ENCODE results near the gene CSNK2A2.

CSNK2A2 gene
- 85.0 to 102 (median 90.8) reads per million in 4 experiments for total RNA-seq

DNA sequence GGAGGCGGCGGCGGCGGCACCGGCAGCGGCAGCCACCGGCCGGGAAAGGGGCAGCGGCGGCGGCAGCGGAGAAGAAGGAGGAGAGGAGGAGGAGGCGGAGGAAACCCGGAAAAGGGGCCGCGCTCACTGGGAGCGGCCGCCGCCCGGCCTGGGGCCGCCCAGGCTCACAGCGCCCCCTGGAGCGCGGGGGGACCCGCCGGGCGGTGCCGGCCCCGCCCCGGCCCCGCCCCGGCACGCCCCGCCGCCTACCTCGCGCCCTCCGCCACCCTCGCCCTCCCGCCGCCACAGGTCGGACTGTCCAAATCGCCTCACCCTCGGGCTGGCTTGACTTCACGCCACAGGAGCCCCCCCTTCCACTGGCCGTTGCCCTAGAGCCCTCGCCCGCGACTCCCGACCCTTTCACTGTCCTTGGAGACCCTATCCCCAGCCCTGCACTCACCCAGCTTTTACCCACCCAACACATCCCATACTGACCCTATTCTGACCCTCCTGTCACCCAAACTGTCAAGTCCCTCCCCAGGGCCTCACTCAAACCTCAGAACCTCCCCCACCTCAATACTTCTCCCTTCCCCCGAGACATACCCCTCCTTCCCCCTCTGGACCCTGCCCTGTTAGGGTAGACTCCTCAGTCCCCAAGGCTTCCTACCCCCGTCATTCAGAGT, at the start of gene CSNK2A2:
CSNK2A2 (minus strand) TSS at position 85 of the 662 bp plus-strand sequence. CDS start 370 bp downstream, outside the sequence.
- peak; percentile 61 for DNase-seq

- DNase-seq: no peak
Measured at GRCh38 chr16:58243528-58244004, 45.7 kb upstream of the CSNK2A2 start.

- no peak for DNase-seq
Measured at GRCh38 chr16:58236831-58237230, 38.9 kb upstream of the CSNK2A2 start.

DNA sequence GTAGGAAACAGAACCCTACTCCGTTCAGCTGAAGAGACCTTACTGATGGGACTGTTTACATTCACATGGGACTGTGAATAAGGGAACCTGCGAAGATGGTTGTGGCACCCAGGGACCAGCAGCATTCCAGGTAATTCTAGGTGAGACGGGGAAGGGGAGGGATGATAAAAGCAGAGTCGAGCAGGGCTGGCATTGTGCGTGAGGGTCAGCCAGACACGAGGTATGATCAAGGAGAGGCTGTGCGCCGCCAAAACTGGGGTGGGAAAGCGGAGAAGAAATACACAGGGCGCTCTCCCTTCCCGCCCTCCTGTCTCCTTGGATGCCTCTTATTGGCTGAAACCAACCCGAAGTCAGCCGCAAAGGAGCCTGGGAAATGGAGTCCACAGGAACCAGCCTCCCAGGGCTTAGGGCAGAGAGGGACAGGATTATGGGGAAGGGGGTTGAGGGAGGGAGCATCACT, 38.4 kb upstream of the CSNK2A2 start:
- peak; percentile 47 for DNase-seq

- no peak for DNase-seq
Measured at GRCh38 chr16:58235663-58236062, 37.8 kb upstream of the CSNK2A2 start.

GRCh38 chr16:58234831-58235595, 37.1 kb upstream of the CSNK2A2 start:
- DNase-seq: no peak

DNA sequence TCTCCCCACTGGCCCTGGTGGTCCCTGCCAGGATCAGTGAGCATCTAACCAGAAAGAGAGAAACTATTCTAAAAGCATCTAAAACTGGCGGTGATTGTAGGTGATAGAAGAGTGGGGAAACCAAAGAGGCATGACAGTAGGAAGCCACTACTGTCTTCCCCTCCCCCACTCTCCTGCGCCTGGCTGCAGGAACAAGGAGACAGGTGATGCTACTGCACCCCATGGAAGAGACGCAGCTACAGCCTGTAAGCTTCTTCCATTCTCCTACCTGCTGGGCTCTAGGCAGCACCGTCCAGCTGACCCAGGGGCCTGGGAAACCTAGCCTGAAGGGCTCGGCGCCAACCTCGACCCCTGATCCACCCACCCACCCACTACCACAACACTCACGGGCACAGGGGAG, 32.4 kb upstream of the CSNK2A2 start:
- DNase-seq: no peak

- no peak for DNase-seq
Measured at GRCh38 chr16:58226790-58227189, 28.9 kb upstream of the CSNK2A2 start.

DNA sequence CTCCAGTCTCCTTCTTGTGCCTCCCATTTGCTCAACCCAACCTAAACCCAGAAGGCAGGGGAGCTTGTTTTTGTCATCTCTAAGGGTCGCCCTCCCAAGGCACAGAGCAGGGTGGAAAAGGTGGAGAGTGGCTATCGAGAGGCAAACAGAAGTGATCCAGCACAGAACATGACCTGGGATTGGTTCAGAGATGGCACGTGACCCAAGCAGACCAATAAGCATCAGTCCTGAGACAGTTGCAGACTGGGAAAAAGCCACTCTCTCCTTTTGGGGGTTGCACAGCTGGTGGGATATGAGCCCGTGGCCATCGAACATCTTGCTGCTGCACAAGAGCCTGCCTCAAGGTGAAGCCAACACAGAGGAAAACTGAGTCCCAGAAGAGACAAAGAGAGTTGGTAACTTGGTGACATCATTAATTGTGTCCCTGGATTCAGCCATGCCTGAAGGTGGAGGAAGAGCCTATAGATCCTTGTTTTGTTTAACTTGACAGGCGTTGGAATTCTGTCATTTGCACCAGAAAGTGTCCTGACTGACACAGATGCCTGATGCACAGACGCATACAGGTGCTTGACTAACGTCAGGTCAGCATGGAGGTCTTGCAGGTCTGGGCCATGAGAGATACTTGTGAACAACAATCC, 28.2 kb upstream of the CSNK2A2 start:
- no peak for DNase-seq

- no peak for DNase-seq
Measured at GRCh38 chr16:58222532-58223316, 24.8 kb upstream of the CSNK2A2 start.

GRCh38 chr16:58219432-58219831, 21.5 kb upstream of the CSNK2A2 start:
- no peak for DNase-seq

DNA sequence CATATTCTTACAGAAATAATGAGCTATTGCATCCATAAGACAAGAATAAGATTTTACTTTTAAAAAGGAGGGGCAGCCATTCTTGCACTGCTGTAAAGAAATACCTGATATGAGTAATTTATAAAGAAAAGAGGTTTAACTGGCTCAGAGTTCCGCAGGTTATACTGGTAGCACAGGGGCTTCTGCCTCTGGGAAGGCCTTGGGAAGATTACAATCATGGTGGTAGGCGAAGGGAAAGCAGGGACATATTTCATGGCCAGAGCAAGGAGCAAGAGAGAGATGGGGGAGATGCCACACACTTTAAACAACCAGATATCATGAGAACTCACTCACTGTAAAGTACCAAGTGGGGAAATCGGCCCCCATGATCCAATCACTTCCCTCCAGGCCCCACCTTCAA, 20.9 kb upstream of the CSNK2A2 start:
- no peak for DNase-seq

GRCh38 chr16:58217311-58217925, 19.5 kb upstream of the CSNK2A2 start:
- no peak for DNase-seq

GRCh38 chr16:58212824-58213655, 15.1 kb upstream of the CSNK2A2 start:
- DNase-seq: no peak

- DNase-seq: no peak
Measured at GRCh38 chr16:58211846-58212245, 13.9 kb upstream of the CSNK2A2 start.

DNA sequence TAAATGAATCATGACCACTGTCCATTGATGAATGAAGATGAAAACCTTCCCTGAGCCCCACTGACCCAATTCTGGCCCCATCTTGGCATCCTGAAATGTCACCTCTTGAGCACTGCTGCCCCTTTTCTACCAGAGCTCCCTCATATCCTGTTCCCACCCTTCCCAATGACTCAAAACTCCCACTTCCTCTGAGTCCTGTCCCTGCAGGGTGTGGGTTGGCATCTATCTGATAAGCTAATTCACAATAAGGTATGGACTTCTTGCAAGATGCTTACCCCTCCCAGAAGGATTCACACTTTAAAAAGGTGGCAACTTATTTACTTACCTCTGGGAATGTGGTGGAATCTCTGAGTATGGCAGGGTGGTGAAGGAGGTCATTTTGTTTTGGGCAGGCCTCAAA, 13.3 kb upstream of the CSNK2A2 start:
- no peak for DNase-seq

DNA sequence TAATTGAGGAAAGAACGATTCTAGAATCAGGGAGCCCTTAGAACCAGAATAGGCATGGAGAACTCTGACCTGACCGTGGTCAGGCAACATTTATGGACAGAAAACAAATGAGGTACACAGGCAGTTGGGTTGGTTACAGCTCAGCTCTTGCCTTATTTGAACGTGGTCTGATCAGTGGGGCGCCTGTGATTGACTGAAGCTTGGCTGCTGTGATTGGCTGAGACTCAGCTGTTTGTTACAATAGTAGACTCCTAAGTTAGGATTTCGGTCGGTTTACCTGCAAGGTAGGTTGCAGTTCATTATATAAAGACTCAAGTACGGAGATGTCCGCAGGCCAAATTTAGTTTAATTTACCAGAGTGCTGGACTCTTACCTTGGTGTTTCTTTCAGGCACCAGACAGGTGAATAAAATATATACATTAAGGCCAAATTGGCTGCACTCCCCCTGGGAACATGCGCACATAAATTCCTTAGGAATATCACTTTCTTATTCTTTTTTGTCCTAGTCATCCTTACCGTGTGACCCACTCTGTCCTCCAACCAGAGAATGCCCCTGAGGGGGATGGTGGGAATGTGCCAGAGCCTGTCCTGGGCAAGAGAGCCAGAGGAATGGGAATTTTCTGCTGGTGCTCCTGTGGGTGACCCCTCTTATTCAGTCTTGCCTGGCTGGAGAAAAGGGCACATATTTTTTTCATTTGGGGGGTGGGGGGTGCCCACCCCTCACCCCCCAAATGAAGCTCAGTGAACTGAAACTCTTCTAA, 7.5 kb upstream of the CSNK2A2 start:
- DNase-seq: no peak

GRCh38 chr16:58201163-58201562, 3.3 kb upstream of the CSNK2A2 start:
- no peak for DNase-seq

GRCh38 chr16:58200004-58200797, 2.3 kb upstream of the CSNK2A2 start:
- no peak for DNase-seq
